ENCODE measurements around the gene PTPRT.

Gene PTPRT

DNA sequence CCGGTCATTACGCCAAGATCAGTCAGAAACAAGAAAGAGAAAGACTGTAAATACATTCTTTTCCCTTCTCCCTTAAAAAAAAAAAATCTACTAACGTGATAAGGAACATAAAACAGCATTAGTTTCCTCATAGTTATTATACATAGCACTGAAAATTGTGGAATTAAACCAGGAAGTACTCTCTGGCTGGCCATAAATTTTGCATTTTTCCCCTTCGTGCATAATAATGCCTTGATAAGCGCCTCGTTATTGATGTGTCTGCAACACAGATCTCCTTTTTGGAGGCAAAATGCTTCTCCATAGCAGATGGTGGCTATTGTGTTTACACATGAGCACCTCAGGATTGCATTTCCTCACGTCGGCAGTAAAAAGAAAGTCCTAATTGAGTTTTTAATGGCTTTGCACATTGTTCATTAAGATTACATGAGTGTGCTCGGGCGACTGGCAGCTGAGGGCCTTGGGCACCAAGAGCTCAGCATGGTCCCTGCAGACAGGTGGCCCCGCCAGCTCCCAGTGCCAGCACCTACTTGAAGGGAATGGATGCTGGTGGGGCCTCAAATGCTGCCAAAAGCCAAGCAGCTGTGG lies 394.5 kb downstream of the PTPRT start:
- DNase-seq (ENCODE audit: low spot score): no peak

DNA sequence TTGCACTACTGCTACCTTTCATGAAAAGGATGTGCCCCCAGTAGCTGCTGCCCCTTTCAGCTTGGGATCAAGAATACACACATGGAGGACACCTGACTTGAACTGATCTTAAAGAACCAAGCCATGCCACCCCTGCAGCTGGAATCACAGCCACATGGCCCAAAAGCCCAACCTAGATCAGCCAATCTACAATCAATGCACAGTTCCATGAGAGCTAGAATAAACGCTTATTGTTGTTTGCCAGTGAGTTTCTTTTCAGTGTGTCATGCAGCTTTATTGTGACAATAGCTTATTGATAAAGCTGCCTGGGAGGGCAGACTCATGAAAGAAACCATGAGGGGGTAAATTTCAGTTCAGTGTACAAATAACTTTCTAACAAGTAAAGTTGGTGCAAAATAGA lies 397.7 kb downstream of the PTPRT start:
- DNase-seq (ENCODE audit: low spot score): peak; percentile 55

DNA sequence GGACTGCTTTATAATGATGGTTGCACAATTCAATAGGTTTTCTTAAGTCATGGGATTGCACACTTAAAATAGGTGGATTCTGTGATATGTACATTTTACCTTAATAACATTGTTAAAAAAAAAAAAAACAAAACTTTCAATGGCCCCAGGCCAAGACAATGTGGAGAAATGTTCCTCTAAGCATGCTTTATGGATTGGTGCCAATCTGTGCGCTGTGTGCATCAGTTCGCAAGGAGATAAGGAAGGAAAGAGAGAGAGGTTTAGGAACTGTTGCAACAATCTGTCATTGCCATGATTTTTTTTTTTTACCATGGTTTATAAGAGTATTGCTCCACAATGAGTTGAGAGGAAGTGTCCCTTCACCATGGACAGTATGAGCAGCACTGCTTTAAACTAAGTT lies 399.6 kb downstream of the PTPRT start:
- no peak for DNase-seq (ENCODE audit: low spot score)

DNA sequence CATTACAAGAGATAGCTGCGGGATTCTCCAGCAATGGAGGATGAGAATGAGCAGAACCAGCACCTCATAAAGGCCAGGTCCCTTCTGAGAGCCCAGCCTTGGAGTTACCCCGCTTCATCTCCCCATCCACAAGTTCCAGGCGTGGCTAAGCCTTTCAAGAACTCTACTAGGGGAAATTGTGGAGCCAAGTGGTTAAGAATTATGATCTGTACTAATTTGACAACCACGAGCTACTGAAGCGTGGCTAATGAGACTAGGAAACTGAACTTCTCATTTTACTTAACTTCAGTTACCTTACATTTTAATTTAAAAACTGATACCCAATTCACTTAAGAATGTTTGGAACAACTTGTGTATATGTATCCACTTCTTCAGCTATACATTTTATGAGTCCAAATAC lies 401.0 kb downstream of the PTPRT start:
- no peak for DNase-seq (ENCODE audit: low spot score)

DNA sequence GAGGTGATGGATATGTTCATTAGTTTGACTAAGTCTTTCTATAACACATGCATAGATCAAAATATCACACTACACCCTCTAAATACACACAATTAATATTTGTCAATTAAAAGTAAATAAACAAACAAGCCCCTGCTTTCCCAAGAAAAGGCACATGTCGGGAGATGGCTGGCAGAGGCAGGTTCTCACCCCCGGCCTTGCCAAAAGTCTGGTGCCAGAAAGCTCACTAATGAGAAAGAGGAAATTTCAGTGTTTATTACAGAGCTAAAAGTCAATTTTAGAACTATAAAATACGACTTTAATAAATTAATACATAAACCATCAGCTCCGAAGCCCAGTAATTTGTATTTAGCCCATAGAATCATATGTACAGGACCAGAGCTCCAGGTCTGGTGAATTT lies 404.7 kb downstream of the PTPRT start:
- DNase-seq (ENCODE audit: low spot score): no peak

DNA sequence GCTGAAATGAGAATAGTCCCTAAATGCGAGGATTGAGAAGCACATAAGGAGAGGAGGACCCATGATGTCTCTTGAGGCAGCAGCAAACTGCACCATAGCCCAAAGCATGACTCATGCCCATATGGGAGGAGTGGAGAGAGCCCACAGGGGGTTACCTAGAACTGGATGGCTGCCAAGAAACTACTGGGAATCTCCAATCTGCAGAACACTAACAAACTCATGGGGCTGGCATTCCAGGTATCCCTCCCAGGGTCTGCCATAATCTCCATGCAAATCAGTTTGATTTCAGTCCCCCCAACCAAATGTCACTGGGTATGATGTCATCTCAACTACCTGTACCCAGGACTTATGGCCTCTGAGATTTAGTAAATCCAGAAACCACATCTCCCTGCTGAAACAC lies 410.5 kb downstream of the PTPRT start:
- no peak for DNase-seq (ENCODE audit: low spot score)

DNA sequence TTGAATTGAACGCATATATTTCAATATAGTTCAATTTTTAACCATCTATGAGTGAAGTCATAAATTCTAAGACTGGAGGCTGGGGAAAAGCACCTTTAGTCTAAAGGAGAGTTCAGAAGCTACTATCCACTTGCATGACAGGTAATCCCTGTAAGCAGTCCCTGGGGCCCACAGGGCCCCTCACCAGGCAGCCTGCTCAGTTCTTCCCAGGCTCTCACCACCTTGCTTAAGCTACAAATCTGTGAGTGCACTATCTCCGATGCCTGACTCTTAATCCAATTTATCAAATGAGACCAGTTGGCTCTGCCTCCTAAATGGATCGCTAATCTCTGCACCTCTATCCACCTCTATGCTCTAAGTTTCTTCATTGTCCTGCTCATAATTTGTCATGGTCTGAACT lies 413.8 kb downstream of the PTPRT start:
- DNase-seq (ENCODE audit: low spot score): no peak

DNA sequence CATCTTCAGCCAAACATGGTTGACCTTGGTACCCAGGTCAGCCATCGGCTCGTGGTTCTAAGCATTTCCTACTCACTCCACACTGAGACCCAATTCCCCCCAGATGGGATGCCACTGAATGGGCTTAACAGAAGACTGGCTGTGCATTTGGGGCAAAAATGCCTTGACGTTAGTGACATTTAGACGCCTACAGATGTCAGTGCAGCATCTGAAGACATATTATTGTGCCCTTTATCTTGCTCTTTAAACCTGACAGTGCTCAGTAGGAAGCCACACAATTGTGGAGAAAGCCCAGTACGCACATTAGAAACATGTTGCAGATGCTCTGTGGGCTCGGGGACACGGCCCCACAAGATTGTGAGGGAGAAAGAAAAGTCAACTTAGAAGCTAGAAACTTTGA lies 414.7 kb downstream of the PTPRT start:
- DNase-seq (ENCODE audit: low spot score): no peak

DNA sequence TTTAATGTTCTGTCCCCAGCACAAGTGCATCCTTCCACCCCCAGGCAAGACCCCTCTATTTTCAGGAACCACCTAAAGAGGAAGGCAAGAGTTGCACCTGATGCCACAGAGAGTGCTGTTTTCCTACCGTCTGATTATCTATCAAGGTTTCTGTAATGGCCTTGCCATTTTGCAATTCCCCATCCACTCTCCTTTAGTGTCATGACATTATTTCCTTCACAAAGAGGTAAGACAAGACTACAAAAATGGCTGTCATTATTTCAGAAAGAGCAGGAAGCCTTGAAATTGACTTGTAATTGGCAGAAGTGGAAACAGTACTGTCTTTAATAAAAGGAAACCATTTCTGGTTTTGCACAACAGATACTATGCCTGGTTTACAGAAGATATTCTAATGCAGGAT lies 426.7 kb downstream of the PTPRT start:
- no peak for DNase-seq (ENCODE audit: low spot score)

DNA sequence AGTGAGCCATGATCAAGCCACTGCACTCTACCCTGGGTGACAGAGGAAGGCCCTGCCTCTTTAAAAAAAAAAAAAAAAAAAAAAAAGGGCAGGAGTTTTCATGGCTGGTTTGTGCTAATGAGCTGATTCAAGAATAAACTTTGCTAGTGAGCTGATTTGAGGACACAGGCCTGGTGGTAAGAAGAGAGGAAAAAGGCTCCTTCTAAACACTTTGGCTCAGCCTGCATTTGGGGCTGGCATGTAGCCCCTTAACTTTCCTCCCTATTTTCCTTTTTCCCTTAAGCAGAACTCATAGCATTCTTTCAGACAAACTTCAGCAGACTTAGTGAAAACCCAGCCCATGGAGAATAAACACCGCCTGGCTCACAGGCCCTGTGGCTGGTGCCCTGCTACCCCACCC lies 432.7 kb downstream of the PTPRT start:
- DNase-seq (ENCODE audit: low spot score): peak; percentile 21

DNA sequence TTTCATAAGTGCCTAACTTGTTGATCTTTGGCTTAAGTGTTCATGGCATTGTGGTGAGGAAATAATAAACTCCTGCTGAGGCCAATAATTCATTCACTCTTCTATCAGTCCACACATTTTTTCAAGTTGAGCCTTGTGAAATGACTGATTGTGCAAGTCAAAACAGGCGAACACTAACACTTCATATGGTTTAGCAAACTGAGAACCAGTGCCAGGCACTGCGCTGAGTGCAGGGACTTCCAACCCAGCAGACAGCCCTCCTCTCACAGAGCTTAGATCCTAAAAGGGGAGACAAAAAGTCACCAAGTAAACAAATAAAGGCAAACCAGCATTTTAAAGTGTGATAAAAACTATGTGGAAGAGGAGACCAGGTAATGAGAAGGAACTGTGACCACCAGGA lies 435.0 kb downstream of the PTPRT start:
- DNase-seq (ENCODE audit: low spot score): no peak

DNA sequence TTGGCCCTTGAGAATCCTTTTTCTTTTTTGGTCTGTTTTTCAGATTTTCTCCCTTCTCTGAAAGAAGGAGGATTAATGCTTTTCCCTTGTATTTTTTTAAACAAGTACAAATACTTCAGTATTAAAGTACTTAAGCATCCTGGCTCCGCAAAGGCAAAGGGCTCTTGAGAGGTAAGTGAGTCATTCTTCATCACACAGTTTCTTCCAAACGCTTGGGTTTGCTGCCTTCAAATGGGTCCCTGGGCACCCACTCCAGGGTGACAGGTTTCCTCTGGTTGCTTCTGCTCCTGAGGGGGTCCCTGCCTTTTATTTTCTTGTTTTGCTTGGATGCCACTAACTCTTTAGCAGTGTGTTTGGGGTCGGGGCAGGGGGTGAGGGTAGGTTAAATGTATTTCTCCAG lies 437.1 kb downstream of the PTPRT start:
- DNase-seq (ENCODE audit: low spot score): no peak

DNA sequence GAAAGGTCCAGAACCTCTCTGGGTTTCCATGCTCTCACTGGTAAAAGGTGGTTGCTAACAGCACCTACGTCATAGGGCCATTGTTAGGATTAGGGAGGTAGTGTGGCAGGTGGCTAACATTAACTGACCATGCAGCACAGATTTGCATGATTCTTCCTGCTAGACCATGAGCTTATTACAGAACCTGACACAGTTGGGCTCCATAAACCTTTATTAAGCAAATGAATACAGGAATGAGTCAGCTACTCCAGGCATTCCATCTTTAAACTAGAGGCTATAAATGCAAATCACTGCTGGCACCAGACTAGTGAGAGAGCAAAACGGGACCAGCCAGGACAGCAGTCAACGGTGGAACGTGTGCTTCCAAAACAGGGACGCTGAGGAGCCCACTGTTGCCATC lies 440.1 kb downstream of the PTPRT start:
- DNase-seq (ENCODE audit: low spot score): no peak

DNA sequence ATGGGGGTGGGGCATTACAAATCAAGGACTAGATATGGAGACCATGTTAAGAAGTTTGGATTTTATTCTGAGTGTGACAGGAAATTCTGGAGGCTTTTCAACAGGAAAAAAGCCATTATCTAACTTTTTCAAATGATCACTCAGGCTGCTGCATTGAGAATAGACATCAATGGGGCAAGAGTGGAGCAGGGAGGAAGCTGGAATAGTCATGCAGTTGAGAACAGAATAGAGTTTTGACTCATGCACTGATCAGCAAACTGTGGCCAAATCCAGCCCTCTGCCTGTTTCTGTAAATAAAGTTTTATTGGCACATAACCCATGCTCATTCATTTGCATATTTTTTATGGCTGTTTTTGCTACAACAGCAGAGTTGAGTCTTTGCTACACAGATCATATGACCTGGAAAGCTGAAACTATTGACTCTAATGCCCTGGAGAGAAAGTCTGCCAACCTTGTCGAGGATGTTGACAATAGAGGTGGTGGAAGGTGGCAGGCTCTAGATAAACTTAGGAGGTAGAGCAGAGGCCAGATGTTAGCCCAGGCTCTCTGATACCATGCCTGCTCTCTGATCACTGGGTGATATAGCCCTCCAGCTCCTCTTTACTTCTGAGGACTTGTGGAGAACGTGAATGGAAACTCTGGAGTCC lies 441.8 kb downstream of the PTPRT start:
- DNase-seq (ENCODE audit: low spot score): no peak

DNA sequence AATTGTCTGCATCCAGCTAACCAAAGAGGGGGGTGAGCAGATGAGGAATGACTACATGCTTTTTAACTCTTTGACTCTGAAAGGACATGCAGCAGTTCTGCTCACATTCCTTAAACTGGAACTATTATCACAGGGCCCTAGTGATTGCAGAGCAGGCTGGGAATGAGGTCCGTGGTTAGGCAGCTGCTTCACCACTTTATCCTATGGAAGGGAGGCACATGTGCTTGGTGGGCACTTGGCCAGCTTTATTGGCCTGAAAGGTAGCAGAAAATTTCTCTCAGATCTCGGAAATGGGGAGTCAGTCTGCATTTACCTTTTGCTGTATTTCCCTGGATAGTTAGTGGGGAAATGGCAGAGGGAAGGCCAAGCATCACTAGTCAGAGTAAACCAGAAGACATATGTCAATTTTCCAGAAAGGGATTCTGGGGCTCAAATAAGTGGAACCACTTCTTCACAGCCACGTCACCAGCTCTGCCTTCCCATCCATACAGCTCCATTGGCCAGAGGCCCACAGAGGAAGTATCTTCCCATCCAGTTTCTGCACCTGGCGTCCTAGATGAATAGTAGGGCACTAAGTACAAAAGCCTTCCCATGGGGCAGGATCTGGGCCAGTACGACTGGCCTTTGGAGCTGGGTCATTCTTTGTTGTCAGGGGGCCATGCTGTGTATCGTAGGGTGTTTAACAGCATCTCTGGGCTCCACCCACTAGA lies 444.8 kb downstream of the PTPRT start:
- DNase-seq (ENCODE audit: low spot score): no peak

DNA sequence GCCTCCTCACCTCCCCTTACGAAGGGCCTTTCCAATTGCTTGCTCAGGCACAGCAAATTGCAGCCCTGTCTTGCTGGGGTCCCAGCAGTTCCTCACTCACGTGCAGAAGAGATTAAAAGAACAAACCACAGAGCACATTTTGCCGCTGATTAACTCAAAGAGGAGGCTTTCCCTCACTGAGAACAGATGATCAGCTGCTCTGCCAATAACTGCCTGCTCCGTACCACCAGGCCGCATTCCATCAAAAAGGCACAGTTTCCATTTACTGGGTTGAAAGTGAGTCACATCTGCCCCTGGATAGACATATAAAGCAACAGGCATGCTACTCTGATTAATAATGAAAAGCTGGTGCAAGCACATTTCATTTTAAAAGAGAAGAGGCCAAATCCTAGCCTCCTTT lies 446.8 kb downstream of the PTPRT start:
- no peak for DNase-seq (ENCODE audit: low spot score)

DNA sequence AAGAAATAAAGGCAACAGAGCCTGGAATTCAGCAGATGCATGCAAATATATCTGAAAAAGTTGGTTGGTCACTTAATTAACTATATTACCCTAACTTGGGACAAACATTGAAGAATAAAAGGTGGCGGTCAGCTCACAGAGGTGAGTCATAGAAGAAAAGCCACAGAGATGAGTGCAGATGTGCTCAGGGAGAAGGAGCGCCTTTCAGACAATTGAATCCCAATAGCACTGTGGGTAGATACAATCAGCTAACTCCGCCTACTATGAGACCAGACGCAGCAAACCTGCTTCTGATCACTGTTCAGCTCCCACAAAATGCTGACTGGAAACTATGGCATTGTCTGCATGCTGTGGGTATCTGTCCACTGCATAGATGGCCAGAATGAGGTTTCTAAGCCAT lies 447.8 kb downstream of the PTPRT start:
- no peak for DNase-seq (ENCODE audit: low spot score)

DNA sequence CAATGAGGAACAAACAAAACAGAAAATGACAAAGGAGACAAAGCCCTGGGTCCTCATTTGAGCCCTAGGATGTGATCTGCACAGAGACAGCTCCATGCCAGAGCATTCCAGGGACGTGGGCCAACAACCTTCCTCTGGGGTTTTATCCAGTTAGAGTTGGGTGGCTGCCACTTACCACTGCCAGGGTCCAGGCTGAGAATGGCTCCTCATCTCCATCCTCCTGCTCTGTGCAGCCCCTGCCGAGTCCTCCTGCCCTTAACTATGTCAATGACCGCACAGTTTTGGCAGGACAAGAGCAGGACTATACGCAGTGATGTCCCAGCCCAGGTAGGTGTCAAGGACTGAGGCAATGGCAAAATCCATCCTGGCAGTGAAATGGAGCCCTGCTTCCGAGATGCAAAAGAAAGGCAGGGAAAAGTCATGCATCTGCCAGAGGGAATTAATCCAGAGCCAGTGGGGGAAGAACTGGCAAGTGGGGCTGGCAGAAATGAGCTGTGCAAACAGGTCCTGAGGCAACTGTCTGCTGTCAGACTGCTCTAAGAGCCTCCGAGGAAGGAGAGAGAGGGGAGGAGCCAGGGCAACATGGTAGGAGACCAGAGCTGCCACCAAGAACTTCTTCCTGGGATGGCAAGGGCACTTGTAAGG lies 449.4 kb downstream of the PTPRT start:
- peak; percentile 53 for DNase-seq (ENCODE audit: low spot score)

DNA sequence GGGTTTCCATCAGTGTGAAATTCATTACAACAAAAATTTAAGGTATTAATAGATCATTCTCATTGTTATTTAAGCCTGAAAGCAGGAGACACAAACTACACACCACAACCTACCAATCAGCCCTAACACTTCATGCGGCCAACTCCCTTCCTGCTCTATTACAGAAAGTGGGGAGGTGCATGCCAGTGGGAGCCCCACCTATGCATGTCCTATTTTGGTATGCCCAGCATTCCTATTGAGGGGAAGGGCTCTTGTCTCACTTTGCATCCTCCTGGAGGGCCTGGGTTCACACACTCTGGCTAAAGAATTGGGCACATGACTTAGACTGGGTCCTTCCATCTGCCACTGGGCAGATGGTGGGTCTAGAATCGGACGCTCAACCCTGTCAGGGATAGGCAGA lies 450.0 kb downstream of the PTPRT start:
- no peak for DNase-seq (ENCODE audit: low spot score)

DNA sequence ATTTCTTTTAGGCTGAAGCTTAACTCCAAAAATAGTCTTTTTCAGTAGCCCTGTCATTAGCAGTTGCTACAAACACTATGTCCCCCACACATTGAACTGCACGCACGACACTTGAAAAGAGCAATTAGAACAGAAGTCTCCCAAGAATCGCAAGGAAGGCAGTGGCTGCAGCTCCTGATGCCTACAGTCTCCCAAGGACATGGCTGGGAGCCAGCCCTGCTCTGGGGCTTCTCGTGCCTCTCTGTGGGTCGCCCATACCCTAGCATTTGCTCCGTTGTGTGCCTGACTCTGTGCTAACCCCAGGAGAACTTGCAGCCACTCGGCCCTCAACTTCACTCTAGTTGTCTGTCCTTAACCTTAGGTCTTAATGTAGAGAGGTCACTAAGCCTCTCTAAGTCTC lies 454.2 kb downstream of the PTPRT start:
- DNase-seq (ENCODE audit: low spot score): no peak

DNA sequence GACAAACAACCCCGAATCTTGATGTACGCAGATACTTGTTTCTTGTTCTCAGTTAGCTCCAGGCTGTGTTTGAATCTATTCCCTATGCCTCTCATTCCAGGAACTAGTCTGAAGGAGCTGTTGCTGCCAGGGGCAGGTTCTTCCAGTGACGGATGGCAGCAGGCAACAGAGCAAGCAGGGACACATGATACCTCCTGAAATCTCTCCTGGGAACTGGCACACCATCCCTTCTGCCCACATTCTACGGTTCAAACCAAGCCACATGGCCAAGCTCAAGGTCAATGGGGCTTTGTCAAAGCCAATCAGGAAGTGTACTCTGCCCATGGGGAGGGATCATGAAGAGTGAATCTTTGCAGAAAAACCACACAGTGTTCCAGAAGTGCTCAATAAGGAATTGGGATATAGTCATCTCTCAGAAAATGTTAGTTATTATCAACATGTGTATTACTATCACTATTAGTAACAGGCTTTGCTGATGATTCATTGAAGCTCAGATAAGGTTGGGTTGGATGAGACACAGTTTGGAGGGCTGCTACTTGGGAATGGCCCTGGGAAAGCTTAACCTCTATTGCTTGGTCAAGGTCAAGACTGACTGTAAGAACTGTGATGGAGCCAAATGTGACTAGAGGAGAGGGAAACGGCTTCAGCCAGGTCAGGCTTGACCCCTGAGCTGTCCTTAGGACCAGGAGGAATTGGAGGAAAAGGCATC lies 454.9 kb downstream of the PTPRT start:
- no peak for DNase-seq (ENCODE audit: low spot score)

DNA sequence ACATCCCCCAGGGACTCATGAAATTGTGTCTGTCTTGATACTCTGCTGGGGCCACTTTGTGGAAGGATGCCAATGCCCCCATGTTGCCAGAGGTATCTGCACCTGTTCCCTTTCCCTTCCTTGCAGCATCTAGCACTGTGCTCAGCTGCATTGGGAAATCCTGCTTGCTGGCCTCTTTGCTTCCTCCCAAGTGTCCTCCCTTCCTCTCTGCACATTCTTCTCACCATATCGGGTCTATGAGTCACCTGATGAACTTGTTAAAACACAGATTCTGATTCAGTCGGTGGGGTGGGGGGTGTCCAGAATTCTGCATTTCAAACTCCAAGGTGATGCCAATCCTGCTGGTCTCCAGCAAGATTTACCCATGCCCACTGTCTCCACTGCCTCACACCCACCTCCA lies 467.8 kb downstream of the PTPRT start:
- DNase-seq (ENCODE audit: low spot score): no peak

All from Ammon's horn (tissue), 1 donor.